H1 (cell line): ENCODE data around the gene EVA1B. TPM values are rescaled to one million over a fixed set of nuclear protein-coding genes. Genes with fewer than 3 reads are reported as not detected.

Experiments
- CTCF ChIA-PET: fragments of 300-600 bp; sonication (Branson Sonifier 250); formaldehyde crosslinking; loops from one replicate; lab custom pipeline; 2021; ENCODE audit not compliant: partially characterized antibody; lab: Charles Lee
- POLR2A ChIA-PET: fragments of 300-600 bp; sonication (Branson Sonifier 250); formaldehyde crosslinking; loops from one replicate; lab custom pipeline; 2021; ENCODE audit warnings: inconsistent platforms; ENCODE audit not compliant: partially characterized antibody; lab: Charles Lee
- DNase-seq, 2 experiments: peaks; one replicate each; pipeline versions ENCODE4 v3.0.0 to v3.0.0-alpha.2; 2010 to 2022; ENCODE audit warnings: low spot score in 2 of 2, low read depth in 1 of 2, mixed read lengths in 1 of 2
- FAIRE-seq: peaks from 2 replicates; lab custom pipeline; 2011; peaks lifted over from hg19 to GRCh38; lab: Jason Lieb, UNC
- H2AFZ ChIP-seq: 2 replicates; pipeline ENCODE4 v1.8.1; 2012; ENCODE audit warnings: low read length, inconsistent platforms
- H2AK5ac ChIP-seq: 2 replicates; pipeline ENCODE4 v1.6.1; 2013; ENCODE audit warnings: low read depth, low read length
- H2BK120ac ChIP-seq: replicated peaks from 2 replicates; pipeline ENCODE3; 2013; ENCODE audit warnings: low read depth, low read length, inconsistent platforms
- H2BK12ac ChIP-seq: 2 replicates; pipeline ENCODE4 v1.6.1; 2013; ENCODE audit warnings: low read depth, low read length
- H2BK15ac ChIP-seq: 2 replicates; pipeline ENCODE4 v1.6.1; 2013; ENCODE audit warnings: low read length
- H2BK20ac ChIP-seq: 2 replicates; pipeline ENCODE4 v1.6.1; 2013; ENCODE audit warnings: low read length
- H2BK5ac ChIP-seq: 2 replicates; pipeline ENCODE4 v1.6.1; 2013; ENCODE audit warnings: low read depth, low read length
- H3K14ac ChIP-seq: 2 replicates; pipeline ENCODE4 v1.6.1; 2013; ENCODE audit warnings: inconsistent platforms; ENCODE audit not compliant: insufficient read length
- H3K18ac ChIP-seq: 2 replicates; pipeline ENCODE4 v1.6.1; 2013; ENCODE audit warnings: low read length; ENCODE audit errors: extremely low read depth
- H3K23ac ChIP-seq: 2 replicates; pipeline ENCODE4 v1.6.1; 2013; ENCODE audit warnings: inconsistent platforms; ENCODE audit not compliant: insufficient read length
- H3K23me2 ChIP-seq: 2 replicates; pipeline ENCODE4 v1.6.1; 2013; ENCODE audit warnings: low read depth, low read length
- H3K27ac ChIP-seq: 2 replicates; pipeline ENCODE4 v1.6.1; 2011; ENCODE audit warnings: low read depth, low read length, inconsistent platforms
- H3K27me3 ChIP-seq, 4 experiments: replicated peaks in 1 of 4; 1 replicate in 1 of 4; 2 replicates in 3 of 4; pipeline versions ENCODE4 v1.6.1 to v1.8.1; 2011 to 2013; ENCODE audit warnings: low read length in 3 of 4, mild to moderate bottlenecking in 3 of 4, inconsistent platforms in 2 of 4, mixed read lengths in 2 of 4, moderate library complexity in 1 of 4; ENCODE audit not compliant: control insufficient read depth in 3 of 4, insufficient read depth in 3 of 4; ENCODE audit errors: extremely low read depth in 1 of 4
- H3K36me3 ChIP-seq, 4 experiments: 2 replicates each; pipeline versions ENCODE4 v1.6.1 to v1.8.1; 2011 to 2013; ENCODE audit warnings: mild to moderate bottlenecking in 4 of 4, low read length in 3 of 4, moderate library complexity in 2 of 4, control low read depth in 1 of 4, inconsistent platforms in 1 of 4; ENCODE audit not compliant: insufficient read depth in 4 of 4, control insufficient read depth in 2 of 4
- H3K4ac ChIP-seq: replicated peaks from 2 replicates; pipeline ENCODE3; 2013; ENCODE audit warnings: low read length, low read depth, mixed read lengths, inconsistent platforms; ENCODE audit not compliant: insufficient read length
- H3K4me1 ChIP-seq, 4 experiments: replicated peaks in 1 of 4; 1 replicate in 1 of 4; 2 replicates in 3 of 4; pipeline versions ENCODE4 v1.6.1 to v1.8.1; 2011 to 2013; ENCODE audit warnings: low read length in 3 of 4, inconsistent platforms in 2 of 4, mixed read lengths in 1 of 4; ENCODE audit not compliant: insufficient read depth in 4 of 4, control insufficient read depth in 3 of 4
- H3K4me2 ChIP-seq, 2 experiments: 2 replicates each; pipeline versions ENCODE4 v1.6.1 to v1.8.1; 2011 to 2013; ENCODE audit warnings: low read depth in 2 of 2, low read length in 2 of 2, control low read depth in 1 of 2, inconsistent platforms in 1 of 2, mild to moderate bottlenecking in 1 of 2; ENCODE audit not compliant: insufficient read depth in 1 of 2
- H3K4me3 ChIP-seq, 4 experiments: fragments of 200-600, 300-600 bp in 1 of 4; sonication (generic), shearing (Covaris generic), sonication (Bioruptor Twin) in 1 of 4; 2 replicates each; pipeline versions ENCODE4 v1.5.1 to v1.8.1; 2011 to 2016; ENCODE audit warnings: low read length in 4 of 4, low read depth in 3 of 4, control low read depth in 2 of 4, inconsistent platforms in 2 of 4, mild to moderate bottlenecking in 2 of 4, mixed read lengths in 1 of 4, moderate library complexity in 1 of 4; ENCODE audit not compliant: insufficient read depth in 2 of 4; ENCODE audit errors: extremely low read depth in 1 of 4
- H3K56ac ChIP-seq: replicated peaks from 2 replicates; pipeline ENCODE3; 2013; ENCODE audit warnings: low read depth, mild to moderate bottlenecking, mixed read lengths, low read length, inconsistent platforms; ENCODE audit not compliant: insufficient read length
- H3K79me1 ChIP-seq: 2 replicates; pipeline ENCODE4 v1.6.1; 2013; ENCODE audit warnings: low read depth, low read length, control low read depth
- H3K79me2 ChIP-seq, 2 experiments: 2 replicates each; pipeline versions ENCODE4 v1.6.1 to v1.8.1; 2012 to 2013; ENCODE audit warnings: low read length in 2 of 2, mild to moderate bottlenecking in 2 of 2, inconsistent platforms in 1 of 2; ENCODE audit not compliant: insufficient read depth in 2 of 2, control insufficient read depth in 1 of 2
- H3K9ac ChIP-seq, 4 experiments: replicated peaks in 1 of 4; 1 replicate in 1 of 4; 2 replicates in 3 of 4; pipeline versions ENCODE4 v1.6.1 to v1.8.1; 2011 to 2013; ENCODE audit warnings: low read depth in 3 of 4, low read length in 3 of 4, control low read depth in 2 of 4, mild to moderate bottlenecking in 2 of 4, moderate library complexity in 2 of 4, inconsistent platforms in 1 of 4; ENCODE audit errors: extremely low read depth in 1 of 4
- H3K9me3 ChIP-seq, 2 experiments: 2 replicates each; pipeline versions ENCODE4 v1.6.1 to v1.8.1; 2012 to 2013; ENCODE audit warnings: mild to moderate bottlenecking in 2 of 2, moderate library complexity in 2 of 2, control low read depth in 1 of 2, inconsistent platforms in 1 of 2, low read depth in 1 of 2, low read length in 1 of 2, mixed read lengths in 1 of 2; ENCODE audit not compliant: insufficient read depth in 2 of 2
- H4K20me1 ChIP-seq, 2 experiments: replicated peaks in 1 of 2; 2 replicates each; pipeline versions ENCODE3 to v1.8.1; 2011 to 2013; ENCODE audit warnings: inconsistent platforms in 2 of 2, low read length in 2 of 2, mild to moderate bottlenecking in 1 of 2; ENCODE audit not compliant: insufficient read depth in 2 of 2, control insufficient read depth in 1 of 2
- H4K5ac ChIP-seq: 2 replicates; pipeline ENCODE4 v1.6.1; 2013; ENCODE audit warnings: low read length, low read depth, mixed read lengths, inconsistent platforms; ENCODE audit not compliant: insufficient read length
- H4K8ac ChIP-seq: 2 replicates; pipeline ENCODE4 v1.8.0; 2013; ENCODE audit warnings: mild to moderate bottlenecking, moderate library complexity, low read length, inconsistent platforms; ENCODE audit not compliant: insufficient read depth; ENCODE audit errors: extremely low read depth
- H4K91ac ChIP-seq: replicated peaks from 2 replicates; pipeline ENCODE3; 2013; ENCODE audit warnings: low read length, mixed read lengths, inconsistent platforms; ENCODE audit not compliant: insufficient read length
- ATF2 ChIP-seq: IDR thresholded peaks from 2 replicates; pipeline ENCODE4 v1.6.1; 2012; ENCODE audit warnings: low read length, inconsistent platforms
- BCL11A ChIP-seq, 2 experiments: IDR thresholded peaks; one replicate each; pipeline ENCODE4 v1.6.1; 2011; ENCODE audit warnings: low read depth in 2 of 2, low read length in 2 of 2, mild to moderate bottlenecking in 2 of 2
- CEBPB ChIP-seq: IDR thresholded peaks from 2 replicates; pipeline ENCODE4 v1.6.1; 2012; ENCODE audit warnings: low read depth, low read length
- EZH2 ChIP-seq: fragments of 200-600 bp; sonication (generic); IDR thresholded peaks from 2 replicates; pipeline ENCODE4 v1.7.1; 2012; ENCODE audit warnings: low read depth, mild to moderate bottlenecking, moderate library complexity, low read length, inconsistent platforms; ENCODE audit not compliant: severe bottlenecking
- GTF2F1 ChIP-seq: IDR thresholded peaks from 2 replicates; pipeline ENCODE4 v1.6.1; 2012; ENCODE audit warnings: low read depth, low read length, improper control_type of control experiment, borderline replicate concordance
- NRF1 ChIP-seq: IDR thresholded peaks from 2 replicates; pipeline ENCODE4 v1.6.1; 2011; ENCODE audit warnings: mild to moderate bottlenecking, low read depth, low read length, improper control_type of control experiment
- PHF8 ChIP-seq: fragments of 200-600 bp; sonication (generic); conservative IDR thresholded peaks from 2 replicates; pipeline ENCODE4 v1.7.1; 2012; ENCODE audit warnings: low read depth, mild to moderate bottlenecking, inconsistent platforms, low read length, moderate library complexity
- RNF2 ChIP-seq: fragments of 200-900, 300-1000 bp; sonication (generic); IDR thresholded peaks from 2 replicates; pipeline ENCODE4 v1.7.1; 2016; ENCODE audit warnings: borderline replicate concordance, low read depth, mild to moderate bottlenecking, antibody characterized with exemption, low read length; ENCODE audit not compliant: poor library complexity, severe bottlenecking; ENCODE audit errors: missing control alignments
- SAP30 ChIP-seq: fragments of 300-600 bp; sonication (generic); IDR thresholded peaks from 2 replicates; pipeline ENCODE4 v1.7.1; 2012; ENCODE audit warnings: low read length, moderate library complexity, mild to moderate bottlenecking, inconsistent platforms; ENCODE audit not compliant: insufficient read depth, insufficient replicate concordance
- TAF7 ChIP-seq: optimal IDR thresholded peaks from 2 replicates; pipeline ENCODE3; 2011; ENCODE audit warnings: low read depth, mild to moderate bottlenecking, inconsistent platforms, low read length, moderate library complexity, borderline replicate concordance
- TEAD4 ChIP-seq: IDR thresholded peaks from 2 replicates; pipeline ENCODE4 v1.6.1; 2012; ENCODE audit warnings: low read depth, low read length, inconsistent platforms, mixed read lengths
- WGBS, 2 experiments: shearing (Covaris generic) in 1 of 2; methylation state at CpG; one replicate each; pipeline versions ENCODE4 v1.1.6 to v1.1.7; 2013 to 2015; ENCODE audit warnings: low lambda C conversion rate in 2 of 2, mixed read lengths in 2 of 2, inconsistent platforms in 1 of 2, low coverage in 1 of 2, missing lambda C conversion rate in 1 of 2; ENCODE audit not compliant: insufficient replicate concordance in 2 of 2, insufficient coverage in 1 of 2, insufficient read length in 1 of 2; ENCODE audit errors: extremely low coverage in 1 of 2, missing lambda C conversion rate in 1 of 2; 5-methylcytosine and 5-hydroxymethylcytosine counted together
- polyA plus RNA-seq, 7 experiments: library from polyadenylated mRNA; depleted of rRNA in 3 of 7; stranded (reverse) in 5 of 7; unstranded in 2 of 7; fragments of >200 nt in 5 of 7; fragments of 200-250 nt in 2 of 7; gene quantifications; 1 replicate in 5 of 7; 2 replicates in 1 of 7; 4 replicates in 1 of 7; pipeline versions ENCODE4 v1.2.1 to v1.2.3, GENCODE V29; 2011 to 2013; ENCODE audit warnings: missing spikeins in 2 of 7, mixed read lengths in 2 of 7
- total RNA-seq: library from RNA; stranded (reverse); fragmentation: NEBNext Ultra II Directional; extraction: Animal tissue kit (Norgen Biotek cat#: 25700); gene quantifications from 2 replicates; pipeline ENCODE4 v1.2.1, GENCODE V29; 2021

The EVA1B gene
- total and polyA plus RNA-seq, 2 of the 8 experiments (the other 6 are each of a cell fraction or from before 2014, with no cell fraction given), result 10.0 to 19.9 TPM

- peaks cover 0 to 5% (median 1%) of the 10 kb centered on the region in 4 experiments; a peak in 1 of 8 replicates for H3K36me3 ChIP-seq
- peaks cover 0 to 24% of the 10 kb centered on the region in 2 experiments; a peak in 2 of 4 replicates for H3K79me2 ChIP-seq
- TF ChIP-seq CEBPB (no peak), SAP30 (no peak), RNF2 (no peak), BCL11A (IDR thresholded peaks at IDR 0.05; ENCODE audit: low read depth in 2 of 2, low read length in 2 of 2) (no peak), NRF1 (no peak), EZH2 (no peak), ATF2 (no peak), TAF7 (no peak), TEAD4 (no peak), PHF8 (no peak), GTF2F1 (no peak)
These were observed 41.9 kb upstream of the EVA1B start for GRCh38 chr1:36365381-36365780.

More at GRCh38 chr1:36365381-36365780, 41.9 kb upstream of the EVA1B start:
- H4K5ac ChIP-seq, result no peak overlapping the region
- H4K8ac ChIP-seq, result no peak overlapping the region
- no peak overlapping the region for H3K23ac ChIP-seq
- peaks cover 2 to 6% of the 10 kb centered on the region in 2 experiments for H4K20me1 ChIP-seq
- no peak overlapping the region for H2AK5ac ChIP-seq
- no peak overlapping the region for H3K14ac ChIP-seq
- no peaks in the 10 kb centered on the region for H3K23me2 ChIP-seq
- H2BK5ac ChIP-seq, result no peak overlapping the region
- H2BK120ac ChIP-seq, result no peak overlapping the region
- no peak overlapping the region for H3K4me3 ChIP-seq
- peaks cover 3% of the 10 kb centered on the region; the same call in 1 of the 2 replicates for H3K79me1 ChIP-seq
- H2AFZ ChIP-seq, result no peak overlapping the region
- H3K4me1 ChIP-seq, result peaks cover 2 to 15% (median 10%) of the 10 kb centered on the region in 4 experiments; a peak in 6 of 7 replicates
- 100% methylated on average over 1 of the region's 1 CpG; no CpG with 5 or more reads in 1 of the 2 experiments for WGBS, 2 experiments
- no peak overlapping the region for H2BK20ac ChIP-seq
- H3K4ac ChIP-seq, result no peak overlapping the region
- no peak overlapping the region for H3K18ac ChIP-seq
- no peaks in the 10 kb centered on the region for H3K9me3 ChIP-seq
- ChIA-PET CTCF (interaction anchor here (1.6 to 7.9 kb wide), 2 partner anchors 15 to 55 kb away, joined by 7 to 90 read pairs; partner anchors contain the start of gene STK40), POLR2A (interaction anchor here (1.3 to 5.2 kb wide), 3 partner anchors 19 to 39 kb away, joined by 3 to 33 read pairs (median 11); no protein-coding TSS in a partner anchor)
- no peak for FAIRE-seq
- H4K91ac ChIP-seq, result no peak overlapping the region
- H2BK12ac ChIP-seq, result no peak overlapping the region
- H3K56ac ChIP-seq, result no peak overlapping the region
- H2BK15ac ChIP-seq, result 0 out of 2 replicates have a peak overlapping the region, but pooled peaks have one; percentile 46
- H3K27ac ChIP-seq, result no peak overlapping the region
- no peak overlapping the region for H3K4me2 ChIP-seq
- no peaks in the 10 kb centered on the region for H3K27me3 ChIP-seq
- DNase-seq, result no peak
- H3K9ac ChIP-seq, result no peak overlapping the region
